Fibroblast of lung (primary cell): ENCODE results near the gene KRTAP19-1. TPM values are rescaled to one million over a fixed set of nuclear protein-coding genes. Genes with fewer than 3 reads are reported as not detected.

Source experiments
- DNase-seq, 2 donors: peaks; one replicate each; pipeline versions ENCODE4 v3.0.0 to v3.0.0-alpha.2; 2010; ENCODE audit warnings: low read depth in 2 of 2
- H2AFZ ChIP-seq: 2 replicates; pipeline ENCODE4 v1.5.1; 2012; ENCODE audit warnings: low read length, control low read depth, inconsistent platforms
- H3K27ac ChIP-seq: 2 replicates; pipeline ENCODE4 v1.5.1; 2011; ENCODE audit warnings: low read length, control low read depth; ENCODE audit not compliant: insufficient read depth
- H3K27me3 ChIP-seq: 2 replicates; pipeline ENCODE4 v1.5.1; 2011; ENCODE audit warnings: mild to moderate bottlenecking, low read length; ENCODE audit not compliant: control insufficient read depth, insufficient read depth
- H3K36me3 ChIP-seq: 2 replicates; pipeline ENCODE4 v1.5.1; 2011; ENCODE audit warnings: low read length; ENCODE audit not compliant: control insufficient read depth, insufficient read depth
- H3K4me1 ChIP-seq: 2 replicates; pipeline ENCODE4 v1.5.1; 2011; ENCODE audit warnings: low read length; ENCODE audit not compliant: control insufficient read depth, insufficient read depth; ENCODE audit errors: extremely low read depth
- H3K4me2 ChIP-seq: 2 replicates; pipeline ENCODE4 v1.5.1; 2011; ENCODE audit warnings: low read length, control low read depth; ENCODE audit not compliant: insufficient read depth; ENCODE audit errors: extremely low read depth
- H3K4me3 ChIP-seq, 4 experiments: fragments of 200-600 bp in 1 of 4; sonication (generic) in 1 of 4; replicated peaks in 1 of 4; 2 replicates each; pipeline ENCODE4 v1.5.1; 2011 to 2016; ENCODE audit warnings: low read length in 4 of 4, low read depth in 3 of 4, mild to moderate bottlenecking in 3 of 4, control low read depth in 2 of 4, inconsistent platforms in 1 of 4, mixed read lengths in 1 of 4; ENCODE audit not compliant: insufficient read depth in 1 of 4; ENCODE audit errors: control extremely low read depth in 1 of 4
- H3K79me2 ChIP-seq: 2 replicates; pipeline ENCODE4 v1.5.1; 2012; ENCODE audit warnings: mild to moderate bottlenecking, low read length, inconsistent platforms; ENCODE audit not compliant: control insufficient read depth, insufficient read depth
- H3K9ac ChIP-seq: 2 replicates; pipeline ENCODE4 v1.5.1; 2011; ENCODE audit warnings: mild to moderate bottlenecking, low read length, control low read depth; ENCODE audit not compliant: insufficient read depth
- H3K9me3 ChIP-seq: 2 replicates; pipeline ENCODE4 v1.5.1; 2012; ENCODE audit warnings: low read depth, low read length; ENCODE audit not compliant: control insufficient read depth, insufficient read depth
- H4K20me1 ChIP-seq: 2 replicates; pipeline ENCODE4 v1.5.1; 2011; ENCODE audit warnings: low read length; ENCODE audit not compliant: control insufficient read depth, insufficient read depth; ENCODE audit errors: extremely low read depth
- CTCF ChIP-seq, 2 donors: IDR thresholded peaks in 1 of 2; conservative IDR thresholded peaks in 1 of 2; 1 replicate in 1 of 2; 2 replicates in 1 of 2; pipeline ENCODE4 v1.5.1; 2011 to 2012; ENCODE audit warnings: low read length in 2 of 2, control low read depth in 1 of 2, inconsistent platforms in 1 of 2, low read depth in 1 of 2, mild to moderate bottlenecking in 1 of 2
- EZH2 ChIP-seq: IDR thresholded peaks from 2 replicates; pipeline ENCODE4 v1.5.1; 2012; ENCODE audit warnings: low read length, control low read depth, mild to moderate bottlenecking; ENCODE audit errors: missing control alignments
- polyA plus RNA-seq, 2 donors: library from polyadenylated mRNA; depleted of rRNA in 1 of 2; stranded (reverse) in 1 of 2; unstranded in 1 of 2; fragments of >200 nt; gene quantifications; 2 replicates each; pipeline ENCODE4 v1.2.1, GENCODE V29; 2011 to 2012; ENCODE audit warnings: missing spikeins in 1 of 2
- total RNA-seq: library from RNA; depleted of rRNA; stranded (reverse); fragments of >200 nt; gene quantifications from 2 replicates; pipeline ENCODE4 v1.2.1, GENCODE V29; 2014

The KRTAP19-1 gene
- total and polyA plus RNA-seq, 2 donors (not counting 1 experiment from before 2014, with no cell fraction given), result not detected

- no peaks in the 10 kb centered on the region for H3K79me2 ChIP-seq
- no peaks in the 10 kb centered on the region for H4K20me1 ChIP-seq
- H3K9ac ChIP-seq, result no peak within 1 kb of the TSS
- TF ChIP-seq EZH2 (no peak), CTCF (conservative IDR thresholded peaks at IDR 0.05 in 1 of 2, IDR thresholded peaks at IDR 0.05 in 1 of 2; ENCODE audit: low read depth in 1 of 2, low read length in 2 of 2) (no peak)
- H3K4me3 ChIP-seq, result no peak within 1 kb of the TSS
- no peak within 1 kb of the TSS for H3K27ac ChIP-seq
- no peaks in the 10 kb centered on the region for H3K36me3 ChIP-seq
- no peaks in the 10 kb centered on the region for H3K9me3 ChIP-seq
- H3K27me3 ChIP-seq, result no peaks in the 10 kb centered on the region
- no peak within 1 kb of the TSS for H2AFZ ChIP-seq
- DNase-seq, result no peak
- no peak within 1 kb of the TSS for H3K4me2 ChIP-seq
- no peaks in the 10 kb centered on the region for H3K4me1 ChIP-seq
Measured at GRCh38 chr21:30487336-30487735, 7.2 kb upstream of the KRTAP19-1 start, which contains the start of gene KRTAP19-2. Gene KRTAP19-2 (minus strand): TSS chr21:30487436. CDS start chr21:30487348, 88 bp downstream.

- DNase-seq, result no peak
- Histone ChIP-seq H3K36me3 (no peaks in the 10 kb centered on the region), H3K27me3 (no peaks in the 10 kb centered on the region), H3K27ac (no peak overlapping the region), H3K79me2 (no peaks in the 10 kb centered on the region), H2AFZ (no peak overlapping the region), H3K9ac (no peak overlapping the region), H3K4me2 (no peak overlapping the region), H4K20me1 (no peaks in the 10 kb centered on the region), H3K4me3 (no peak overlapping the region), H3K9me3 (no peaks in the 10 kb centered on the region), H3K4me1 (no peaks in the 10 kb centered on the region)
- TF ChIP-seq EZH2 (no peak), CTCF (conservative IDR thresholded peaks at IDR 0.05 in 1 of 2, IDR thresholded peaks at IDR 0.05 in 1 of 2; ENCODE audit: low read depth in 1 of 2, low read length in 2 of 2) (no peak)
Measured at GRCh38 chr21:30486180-30486579, 6.0 kb upstream of the KRTAP19-1 start.

GRCh38 chr21:30482130-30482529 is 2.0 kb upstream of the KRTAP19-1 start:
- no peak overlapping the region for H3K9ac ChIP-seq
- H2AFZ ChIP-seq, result no peak overlapping the region
- no peaks in the 10 kb centered on the region for H3K27me3 ChIP-seq
- H3K9me3 ChIP-seq, result no peaks in the 10 kb centered on the region
- no peak overlapping the region for H3K27ac ChIP-seq
- H4K20me1 ChIP-seq, result no peaks in the 10 kb centered on the region
- no peaks in the 10 kb centered on the region for H3K79me2 ChIP-seq
- TF ChIP-seq EZH2 (no peak), CTCF (conservative IDR thresholded peaks at IDR 0.05 in 1 of 2, IDR thresholded peaks at IDR 0.05 in 1 of 2; ENCODE audit: low read depth in 1 of 2, low read length in 2 of 2) (no peak)
- H3K36me3 ChIP-seq, result no peaks in the 10 kb centered on the region
- no peaks in the 10 kb centered on the region for H3K4me1 ChIP-seq
- DNase-seq, result no peak
- no peak overlapping the region for H3K4me3 ChIP-seq
- no peak overlapping the region for H3K4me2 ChIP-seq
